ENCODE results near the gene ZSCAN29. TPM values are rescaled to one million over a fixed set of nuclear protein-coding genes. Genes with fewer than 3 reads are reported as not detected.

Gene ZSCAN29
- total and polyA plus RNA-seq, 2 donors (not counting 1 experiment from before 2014, with no cell fraction given): 6.5 to 31.9 TPM

DNA sequence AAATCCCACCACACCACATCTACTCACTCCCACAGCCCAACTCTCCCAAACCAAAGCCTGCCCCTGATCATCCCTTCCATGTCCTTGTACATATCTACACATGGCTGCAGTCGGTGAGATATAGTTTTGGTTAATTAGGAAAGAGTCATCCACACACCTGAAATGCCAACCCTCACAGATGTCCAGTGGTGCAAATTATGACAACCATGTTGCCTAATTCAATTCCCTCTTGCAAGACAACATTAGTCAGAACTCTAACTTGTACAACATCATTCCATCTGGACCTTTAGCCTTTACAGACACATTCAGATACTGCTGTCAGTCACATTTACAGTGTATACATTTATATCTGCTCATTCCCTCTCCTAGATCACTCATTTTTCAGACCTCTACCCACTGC, 41.3 kb upstream of the ZSCAN29 start:
- Histone ChIP-seq H3K36me3 (ENCODE audit: control insufficient read depth, insufficient read depth, low read length) (peaks cover 11% of the 10 kb centered on the region), H3K27ac (ENCODE audit: insufficient read depth, low read length) (no peak overlapping the region)
- no peak for TF ChIP-seq EZH2 (IDR thresholded peaks at IDR 0.05; ENCODE audit: low read length, missing control alignments)
- TF ChIP-seq, protein P1, sequence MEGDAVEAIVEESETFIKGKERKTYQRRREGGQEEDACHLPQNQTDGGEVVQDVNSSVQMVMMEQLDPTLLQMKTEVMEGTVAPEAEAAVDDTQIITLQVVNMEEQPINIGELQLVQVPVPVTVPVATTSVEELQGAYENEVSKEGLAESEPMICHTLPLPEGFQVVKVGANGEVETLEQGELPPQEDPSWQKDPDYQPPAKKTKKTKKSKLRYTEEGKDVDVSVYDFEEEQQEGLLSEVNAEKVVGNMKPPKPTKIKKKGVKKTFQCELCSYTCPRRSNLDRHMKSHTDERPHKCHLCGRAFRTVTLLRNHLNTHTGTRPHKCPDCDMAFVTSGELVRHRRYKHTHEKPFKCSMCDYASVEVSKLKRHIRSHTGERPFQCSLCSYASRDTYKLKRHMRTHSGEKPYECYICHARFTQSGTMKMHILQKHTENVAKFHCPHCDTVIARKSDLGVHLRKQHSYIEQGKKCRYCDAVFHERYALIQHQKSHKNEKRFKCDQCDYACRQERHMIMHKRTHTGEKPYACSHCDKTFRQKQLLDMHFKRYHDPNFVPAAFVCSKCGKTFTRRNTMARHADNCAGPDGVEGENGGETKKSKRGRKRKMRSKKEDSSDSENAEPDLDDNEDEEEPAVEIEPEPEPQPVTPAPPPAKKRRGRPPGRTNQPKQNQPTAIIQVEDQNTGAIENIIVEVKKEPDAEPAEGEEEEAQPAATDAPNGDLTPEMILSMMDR (conservative IDR thresholded peaks at IDR 0.05 in 1 of 2, IDR thresholded peaks at IDR 0.05 in 1 of 2; ENCODE audit: low read depth in 1 of 2, low read length in 2 of 2): no peak

DNA sequence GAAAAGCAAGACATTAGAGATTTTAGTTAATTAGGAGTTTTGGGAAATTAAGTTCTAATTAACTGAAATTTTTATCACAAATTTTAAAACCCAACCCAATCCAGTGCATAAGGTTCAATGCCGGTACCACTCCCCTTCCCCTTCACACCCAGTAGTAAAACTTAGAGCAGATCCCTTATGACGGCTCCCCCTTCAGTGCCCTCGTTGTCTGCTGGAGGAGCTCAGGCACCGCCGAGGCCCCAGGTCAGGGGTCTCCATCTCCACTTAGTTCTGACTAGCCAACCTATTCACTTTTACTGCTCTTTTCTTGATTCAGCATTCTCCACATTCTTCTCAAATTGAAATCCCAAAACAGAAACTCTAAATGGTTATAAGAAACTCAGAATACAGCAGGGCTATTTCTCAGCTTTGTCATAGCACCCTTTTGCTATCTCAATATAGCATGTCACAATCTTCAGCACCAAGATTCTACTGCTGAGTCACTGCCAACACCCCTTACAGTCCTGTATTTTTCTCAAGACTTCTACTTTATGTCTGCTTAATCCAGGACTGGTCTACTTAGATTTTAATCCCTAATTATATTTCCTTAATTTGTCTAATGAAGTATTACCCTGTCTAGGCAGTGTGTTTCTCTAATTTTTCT, 39.9 kb upstream of the ZSCAN29 start:
- Histone ChIP-seq H3K27ac (ENCODE audit: insufficient read depth, low read length) (no peak overlapping the region), H4K20me1 (ENCODE audit: control insufficient read depth, extremely low read depth, insufficient read depth, low read length) (no peaks in the 10 kb centered on the region), H3K27me3 (ENCODE audit: control insufficient read depth, insufficient read depth, low read length) (no peaks in the 10 kb centered on the region), H2AFZ (ENCODE audit: low read length) (no peak overlapping the region), H3K36me3 (ENCODE audit: control insufficient read depth, insufficient read depth, low read length) (peaks cover 7% of the 10 kb centered on the region), H3K9me3 (ENCODE audit: control insufficient read depth, insufficient read depth, low read depth, low read length) (no peaks in the 10 kb centered on the region), H3K4me2 (ENCODE audit: extremely low read depth, insufficient read depth, low read length) (no peak overlapping the region), H3K9ac (ENCODE audit: insufficient read depth, low read length) (no peak overlapping the region), H3K79me2 (ENCODE audit: control insufficient read depth, insufficient read depth, low read length) (no peaks in the 10 kb centered on the region), H3K4me1 (ENCODE audit: control insufficient read depth, extremely low read depth, insufficient read depth, low read length) (no peaks in the 10 kb centered on the region), H3K4me3 (replicated peaks in 1 of 4; ENCODE audit: control extremely low read depth in 1 of 4, insufficient read depth in 1 of 4, low read depth in 3 of 4, low read length in 4 of 4) (no peak overlapping the region)
- TF ChIP-seq, protein P1 (conservative IDR thresholded peaks at IDR 0.05 in 1 of 2, IDR thresholded peaks at IDR 0.05 in 1 of 2; ENCODE audit: low read depth in 1 of 2, low read length in 2 of 2): no peak
- DNase-seq (ENCODE audit: low read depth in 2 of 2): peak; percentile 2 to 36

More for the DNA sequence above, 41.3 kb upstream of the ZSCAN29 start:
- DNase-seq (ENCODE audit: low read depth in 2 of 2): no peak
- no peak overlapping the region for H3K4me2 ChIP-seq (ENCODE audit: extremely low read depth, insufficient read depth, low read length)
- no peak overlapping the region for H3K9ac ChIP-seq (ENCODE audit: insufficient read depth, low read length)
- no peaks in the 10 kb centered on the region for H4K20me1 ChIP-seq (ENCODE audit: control insufficient read depth, extremely low read depth, insufficient read depth, low read length)
- H3K4me3 ChIP-seq (replicated peaks in 1 of 4; ENCODE audit: control extremely low read depth in 1 of 4, insufficient read depth in 1 of 4, low read depth in 3 of 4, low read length in 4 of 4): no peak overlapping the region
- no peaks in the 10 kb centered on the region for H3K27me3 ChIP-seq (ENCODE audit: control insufficient read depth, insufficient read depth, low read length)
- H3K4me1 ChIP-seq (ENCODE audit: control insufficient read depth, extremely low read depth, insufficient read depth, low read length): no peaks in the 10 kb centered on the region
- H3K9me3 ChIP-seq (ENCODE audit: control insufficient read depth, insufficient read depth, low read depth, low read length): no peaks in the 10 kb centered on the region
- H3K79me2 ChIP-seq (ENCODE audit: control insufficient read depth, insufficient read depth, low read length): no peaks in the 10 kb centered on the region
- H2AFZ ChIP-seq (ENCODE audit: low read length): no peak overlapping the region

DNA sequence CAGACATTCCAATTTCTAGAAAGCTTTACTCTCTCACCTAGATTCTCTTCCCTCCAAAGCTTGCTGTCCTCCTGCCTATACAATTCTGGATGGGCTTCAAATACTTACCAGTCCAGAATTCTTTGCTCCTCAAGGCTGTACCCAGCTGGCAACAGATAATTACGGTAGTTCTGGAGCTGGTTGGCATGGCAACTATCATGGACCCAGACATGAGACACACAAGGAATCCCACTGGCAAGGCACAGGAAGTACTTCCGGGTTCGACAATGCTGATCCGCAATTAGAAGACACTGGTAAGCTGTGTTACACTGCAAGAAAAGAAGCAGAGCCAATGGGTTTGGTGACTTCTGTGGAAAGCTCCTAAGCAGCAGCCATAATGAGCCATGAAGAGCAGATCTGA, 37.9 kb upstream of the ZSCAN29 start:
- Histone ChIP-seq H3K9ac (ENCODE audit: insufficient read depth, low read length) (no peak overlapping the region), H3K27ac (ENCODE audit: insufficient read depth, low read length) (no peak overlapping the region), H3K4me2 (ENCODE audit: extremely low read depth, insufficient read depth, low read length) (no peak overlapping the region), H2AFZ (ENCODE audit: low read length) (no peak overlapping the region), H3K27me3 (ENCODE audit: control insufficient read depth, insufficient read depth, low read length) (no peaks in the 10 kb centered on the region), H3K36me3 (ENCODE audit: control insufficient read depth, insufficient read depth, low read length) (peaks cover 10% of the 10 kb centered on the region), H3K4me3 (replicated peaks in 1 of 4; ENCODE audit: control extremely low read depth in 1 of 4, insufficient read depth in 1 of 4, low read depth in 3 of 4, low read length in 4 of 4) (no peak overlapping the region), H3K9me3 (ENCODE audit: control insufficient read depth, insufficient read depth, low read depth, low read length) (no peaks in the 10 kb centered on the region), H3K4me1 (ENCODE audit: control insufficient read depth, extremely low read depth, insufficient read depth, low read length) (no peaks in the 10 kb centered on the region), H3K79me2 (ENCODE audit: control insufficient read depth, insufficient read depth, low read length) (no peaks in the 10 kb centered on the region), H4K20me1 (ENCODE audit: control insufficient read depth, extremely low read depth, insufficient read depth, low read length) (no peaks in the 10 kb centered on the region)
- no peak for DNase-seq (ENCODE audit: low read depth in 2 of 2)
- TF ChIP-seq, protein P1 (conservative IDR thresholded peaks at IDR 0.05 in 1 of 2, IDR thresholded peaks at IDR 0.05 in 1 of 2; ENCODE audit: low read depth in 1 of 2, low read length in 2 of 2): no peak
- TF ChIP-seq EZH2 (IDR thresholded peaks at IDR 0.05; ENCODE audit: low read length, missing control alignments): no peak
